Mucosa of gallbladder (tissue), 1 donor: ENCODE data around the gene FOSB. TPM values are rescaled to one million over a fixed set of nuclear protein-coding genes. Genes with fewer than 3 reads are reported as not detected.
A peak's percentile ranks its signal among the peaks of the same experiment; 100 is the strongest.
"Not testable (repeated sequence)": the region's sequence is repeated elsewhere in the genome, so short reads cannot be mapped to it uniquely, and the experiment has no call there.

Source experiments
- DNase-seq: peaks from one replicate; pipeline ENCODE4 v3.0.0-alpha.2; 2020; ENCODE audit warnings: low spot score
- total RNA-seq: library from RNA; stranded (reverse); gene quantifications from one replicate; pipeline ENCODE4 v1.2.1, GENCODE V29; 2021
- donor health status: DM: no; HTN: no; CAD: no.

The FOSB gene
- total RNA-seq, 1 donor from 2014 or later, result 7.2 TPM

DNA sequence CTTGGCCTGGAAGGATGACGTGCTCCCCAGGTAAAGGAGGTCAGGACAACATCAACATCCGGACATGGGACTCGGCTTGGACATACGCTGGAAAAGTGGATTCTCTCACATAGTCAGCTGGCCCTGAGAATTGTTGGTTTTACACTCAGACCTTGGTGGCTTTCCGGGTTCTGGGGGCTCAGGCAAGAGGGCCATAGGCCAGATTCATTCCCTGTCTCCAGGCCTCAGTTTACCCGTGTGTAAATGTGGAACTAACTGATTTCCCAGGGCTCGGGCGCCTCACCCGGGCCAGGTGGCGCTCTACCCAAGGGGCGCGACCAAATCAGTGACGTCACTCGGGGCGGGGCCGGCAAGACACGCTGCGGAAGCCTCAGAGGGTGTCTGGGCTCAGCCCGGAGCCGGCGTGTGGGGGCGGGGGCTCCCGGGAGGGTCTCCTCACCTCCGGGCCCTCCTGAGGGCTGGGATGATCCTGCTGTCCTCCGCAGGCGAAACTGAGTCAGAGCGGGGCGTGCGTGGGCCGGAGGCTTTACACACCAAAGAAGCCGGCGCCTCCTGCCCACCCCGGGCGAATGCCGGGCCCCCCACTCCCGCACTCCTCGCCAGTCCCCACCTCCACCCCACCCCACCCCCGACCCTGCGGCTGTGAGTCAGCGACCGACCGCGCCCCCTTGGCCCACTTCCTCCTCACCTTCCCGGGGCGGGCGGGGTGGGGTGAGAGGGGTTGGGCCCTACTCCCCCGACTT lies 38.6 kb downstream of the FOSB start:
- peak; percentile 95 for DNase-seq

DNA sequence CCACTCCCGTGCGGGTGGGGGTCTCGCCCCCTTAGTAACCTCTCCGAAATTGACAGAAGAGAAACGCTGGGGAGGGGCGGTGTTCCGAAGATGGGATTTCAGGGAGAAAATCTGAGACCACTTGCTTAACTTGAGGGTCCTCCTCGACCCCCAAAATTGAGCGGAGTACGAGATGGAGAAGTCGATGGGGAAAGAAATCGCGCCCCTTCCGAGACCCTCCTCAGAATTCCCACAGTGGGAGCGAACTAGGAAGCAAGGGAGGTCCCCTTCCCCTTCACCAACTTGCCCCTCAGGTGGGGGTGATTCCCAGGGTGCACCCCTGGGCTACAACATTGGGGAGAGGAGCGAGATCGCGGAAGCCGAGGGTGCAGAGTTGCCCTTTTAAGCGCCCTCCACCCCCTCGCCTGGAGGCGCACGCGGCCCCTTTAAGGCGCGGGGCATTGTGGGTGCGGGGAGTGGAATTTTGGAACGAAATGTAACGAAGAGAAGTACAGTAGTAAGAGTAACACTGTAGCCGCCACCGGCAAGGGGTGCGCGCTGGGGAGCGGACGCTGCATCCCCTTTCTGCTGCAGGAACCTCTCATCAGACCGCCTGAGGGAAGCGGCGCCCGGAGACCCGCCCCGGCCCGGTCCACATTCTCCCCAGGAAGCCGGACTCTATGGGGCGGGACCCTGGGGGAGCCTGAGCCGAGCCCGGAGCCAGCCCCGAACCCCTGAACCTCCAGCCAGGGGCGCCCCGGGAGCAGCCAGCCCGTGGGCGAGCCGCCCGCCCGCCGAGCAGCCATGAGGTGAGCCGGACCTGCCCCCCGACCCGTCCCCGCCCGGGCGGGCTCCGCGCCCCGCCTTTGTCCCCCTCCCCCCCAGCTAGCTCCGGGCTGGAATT lies 39.4 kb downstream of the FOSB start, which contains the start of gene VASP:
Gene VASP, plus strand, starts transcription at position 491 of the 883 bp plus-strand sequence. Its CDS starts 293 bp downstream, at position 784.
- peak; percentile 91 for DNase-seq

- no peak for DNase-seq
Measured at GRCh38 chr19:45507872-45508416, 40.1 kb downstream of the FOSB start.

DNA sequence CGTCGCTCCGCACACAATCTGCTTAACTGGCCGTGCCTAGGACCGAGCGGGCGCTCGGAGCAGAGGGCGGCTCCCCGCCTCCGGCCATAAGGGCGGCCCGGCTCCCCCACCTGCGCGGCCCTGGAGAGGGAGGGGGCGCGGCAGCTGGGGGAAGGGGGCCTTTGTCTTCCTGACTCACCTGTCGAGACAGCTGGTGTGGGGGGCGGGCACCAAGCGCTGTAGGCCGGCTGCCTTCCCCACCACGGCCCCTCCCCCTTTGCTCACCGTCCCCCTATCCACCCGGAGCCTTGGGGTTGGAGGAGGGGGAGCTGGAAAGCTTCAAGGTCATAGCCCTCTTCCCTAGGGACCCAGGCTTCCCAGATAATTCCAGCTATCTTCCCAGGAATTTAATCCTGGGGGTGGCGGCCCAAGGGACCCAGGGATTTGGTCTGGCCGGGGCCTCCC lies 40.6 kb downstream of the FOSB start:
- no peak for DNase-seq

GRCh38 chr19:45508861-45509691 lies 41.3 kb downstream of the FOSB start:
- peak; percentile 71 for DNase-seq

- DNase-seq, result no peak
Measured at GRCh38 chr19:45509692-45510015, 41.9 kb downstream of the FOSB start.

GRCh38 chr19:45510352-45510751 lies 42.6 kb downstream of the FOSB start:
- not testable (repeated sequence) for DNase-seq

DNA sequence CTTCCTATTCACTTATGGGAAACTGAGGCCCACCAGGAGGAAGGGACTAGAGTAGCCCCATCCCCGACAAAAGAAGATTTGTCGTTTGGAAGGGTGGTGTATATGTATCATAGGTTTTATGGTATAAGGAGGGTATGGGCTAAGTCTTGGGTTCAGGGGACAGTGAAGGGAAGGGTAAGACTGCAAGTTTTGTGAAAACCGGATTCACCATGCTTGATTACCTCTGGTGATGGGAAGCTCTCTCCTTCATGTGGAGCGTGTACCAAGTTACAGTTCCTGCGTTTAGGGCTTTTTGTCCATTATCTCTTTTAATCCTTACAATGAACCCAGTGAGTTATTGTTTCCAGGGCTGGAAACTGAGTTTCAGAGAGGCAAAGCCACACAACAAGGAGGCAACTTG lies 43.3 kb downstream of the FOSB start:
- no peak for DNase-seq

- no peak for DNase-seq
Measured at GRCh38 chr19:45512881-45513483, 45.2 kb downstream of the FOSB start.

DNA sequence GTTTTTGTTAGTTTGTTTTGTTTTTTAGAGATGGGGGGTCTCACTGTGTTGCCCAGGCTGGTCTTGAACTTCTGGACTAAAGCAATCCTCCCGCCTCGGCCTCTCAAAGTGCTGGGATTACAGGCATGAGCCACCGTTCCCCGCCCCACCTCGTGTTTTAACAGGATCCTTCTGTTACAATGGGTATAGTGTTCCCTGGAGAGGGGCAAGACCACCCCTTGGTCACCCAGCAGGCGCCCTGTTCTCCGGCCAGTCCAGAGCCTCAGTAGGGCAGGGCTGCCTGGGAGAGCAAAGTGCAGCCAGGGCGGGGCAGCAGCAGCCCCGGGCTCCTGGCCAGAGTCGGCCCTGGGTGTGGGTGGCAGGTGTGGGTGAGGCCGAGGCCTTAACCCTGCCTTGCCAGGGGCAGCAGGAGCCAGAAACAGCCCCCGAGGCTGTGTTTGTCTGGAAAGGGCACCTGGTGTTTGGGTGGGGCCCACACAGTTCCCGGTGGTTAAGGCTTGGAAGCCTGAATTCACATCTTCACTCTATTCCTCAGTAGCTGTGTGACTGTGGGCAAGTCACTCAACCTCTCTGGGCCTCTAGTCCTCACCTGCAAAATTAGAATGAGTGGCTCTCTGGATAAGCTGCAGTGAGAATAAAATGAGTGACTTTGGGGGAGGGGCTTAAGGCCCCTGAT lies 46.7 kb downstream of the FOSB start:
- DNase-seq, result peak; percentile 65

- DNase-seq, result no peak
Measured at GRCh38 chr19:45515081-45515624, 47.4 kb downstream of the FOSB start.

GRCh38 chr19:45515807-45516401 lies 48.1 kb downstream of the FOSB start:
- DNase-seq, result no peak

DNA sequence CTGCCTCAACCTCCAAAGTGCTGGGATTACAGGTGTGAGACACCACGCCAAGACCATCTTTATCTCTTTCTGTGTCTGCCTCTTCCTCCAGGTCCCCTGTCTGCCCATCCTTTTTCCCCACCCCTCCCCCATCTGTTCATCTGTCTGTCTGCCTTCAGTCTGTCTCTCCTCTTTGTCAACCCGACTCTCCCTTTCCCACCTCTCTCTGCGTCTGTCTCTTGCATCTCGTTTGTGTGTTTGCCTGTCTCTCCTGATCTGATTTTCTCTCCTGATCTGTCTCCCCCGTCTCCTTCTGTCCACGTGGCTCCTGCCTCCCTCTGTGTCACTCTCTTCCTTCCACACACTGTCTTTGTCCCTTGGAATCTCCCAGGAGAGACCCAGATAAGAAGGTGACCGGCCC lies 49.4 kb downstream of the FOSB start:
- no peak for DNase-seq

GRCh38 chr19:45517641-45518468 lies 50.1 kb downstream of the FOSB start:
- no peak for DNase-seq

GRCh38 chr19:45518469-45518826 lies 50.7 kb downstream of the FOSB start:
- DNase-seq, result no peak

GRCh38 chr19:45522010-45522941 lies 54.5 kb downstream of the FOSB start:
- no peak for DNase-seq

- peak; percentile 83 for DNase-seq
Measured at GRCh38 chr19:45523642-45524256, 56.0 kb downstream of the FOSB start.
